HG03025 (cell line): Measurements from ENCODE around the gene MYL12B.
"Not testable (repeated sequence)": the region's sequence is repeated elsewhere in the genome, so short reads cannot be mapped to it uniquely, and the experiment has no call there.

Experiments used
- ATAC-seq: cut with Tn5 transposase; IDR thresholded peaks from one replicate; pipeline ENCODE4 v1.9.1; 2021; ENCODE audit warnings: mild to moderate bottlenecking, moderate library complexity; ENCODE audit not compliant: unreplicated experiment, low FRiP score

MYL12B gene

DNA sequence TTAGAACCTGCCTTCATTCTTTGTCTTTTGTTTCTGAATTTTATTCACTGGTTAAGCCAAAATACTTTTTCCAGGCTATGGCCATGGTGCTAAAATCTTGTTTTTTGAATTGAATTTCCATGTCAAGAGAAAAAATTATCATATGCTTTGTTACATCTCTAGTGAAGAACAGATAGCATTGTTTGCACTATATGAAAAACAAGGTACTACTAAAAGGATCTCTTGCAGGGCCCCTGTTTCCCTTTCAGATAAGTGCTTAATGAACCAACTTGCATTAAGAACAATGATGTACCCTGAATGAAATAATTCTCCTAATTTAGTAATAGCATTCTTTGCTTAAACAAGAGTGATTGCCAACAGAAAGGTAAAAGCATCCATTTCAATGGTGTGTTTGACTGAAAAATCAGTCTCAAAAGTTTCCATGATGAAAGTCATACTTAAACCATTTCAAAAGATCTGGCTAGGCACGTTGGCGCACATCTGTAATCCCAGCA, 4.3 kb upstream of the MYL12B start:
- no peak for ATAC-seq

GRCh38 chr18:3260995-3261372, 949 bp upstream of the MYL12B start:
- no peak for ATAC-seq

DNA sequence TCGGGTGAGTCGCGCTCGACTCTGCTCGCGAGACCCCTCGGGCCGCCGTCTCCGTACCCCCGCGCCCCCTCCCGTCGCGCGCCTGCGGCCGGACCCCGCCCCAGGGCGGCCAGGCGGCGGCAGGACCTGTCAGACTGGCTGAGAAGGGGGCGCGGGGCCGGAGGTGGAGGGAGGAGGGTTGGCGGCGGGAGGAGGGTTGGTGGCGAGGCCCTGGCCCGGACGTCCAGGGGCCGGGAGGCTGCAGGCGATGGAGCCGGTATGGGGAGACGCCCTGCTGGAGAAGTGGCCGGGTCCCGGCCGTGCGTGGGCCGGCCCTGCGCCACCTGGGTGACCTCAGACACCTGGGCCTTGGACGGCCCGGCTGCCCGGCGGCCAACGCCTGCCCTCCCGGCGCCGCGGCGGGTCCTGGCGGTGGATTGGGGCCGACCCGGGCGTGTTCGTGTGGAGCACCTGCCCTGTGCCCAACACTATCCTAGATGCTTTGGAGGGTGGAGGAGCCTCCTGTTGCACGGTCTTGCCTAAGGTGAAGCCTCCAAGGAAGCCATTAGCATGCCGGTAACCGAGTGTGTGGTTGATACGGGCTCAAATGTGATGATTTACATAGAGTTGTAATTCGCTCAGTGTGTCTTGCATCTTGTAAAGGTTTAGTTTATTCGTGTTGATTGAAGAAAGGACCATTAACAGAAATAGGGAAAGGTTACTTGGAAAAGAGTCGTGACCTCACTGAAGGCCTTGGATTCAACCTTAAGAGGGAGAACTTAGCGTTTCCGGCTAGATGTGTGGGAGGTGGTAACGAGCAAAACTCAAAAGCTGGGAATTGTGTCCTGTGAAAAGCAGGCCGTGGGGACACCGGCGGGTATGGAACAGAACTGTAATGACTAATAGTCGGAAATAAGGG, 550 bp downstream of the MYL12B start:
- peak; percentile 37 for ATAC-seq

DNA sequence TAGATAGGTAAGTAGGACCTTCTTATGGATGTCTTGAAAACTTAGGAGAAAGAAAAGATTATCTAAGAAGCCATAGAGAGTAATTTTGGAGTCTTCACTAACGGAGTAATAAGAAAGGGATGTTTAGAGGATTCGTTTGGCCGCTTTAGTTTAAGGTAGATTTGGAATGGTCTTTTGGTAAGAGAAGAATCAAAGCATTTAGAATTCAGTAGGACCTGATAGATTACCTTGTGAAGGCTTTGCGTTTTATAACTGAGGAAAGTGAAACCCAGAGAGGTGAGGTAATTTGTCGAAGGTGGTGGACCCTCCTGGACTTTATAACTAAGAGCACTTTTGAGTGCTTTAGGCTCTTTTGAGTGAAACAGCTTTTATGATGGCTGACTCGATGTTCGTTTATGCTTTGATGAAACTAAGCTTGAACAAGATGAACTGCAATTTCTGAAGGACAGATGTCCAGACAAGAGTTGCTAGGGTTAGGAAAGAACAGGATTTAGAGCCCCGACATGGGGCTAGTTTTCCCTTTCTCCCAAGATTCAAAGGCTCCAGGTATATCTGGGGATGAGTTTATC, 1.3 kb downstream of the MYL12B start:
- ATAC-seq, result no peak

DNA sequence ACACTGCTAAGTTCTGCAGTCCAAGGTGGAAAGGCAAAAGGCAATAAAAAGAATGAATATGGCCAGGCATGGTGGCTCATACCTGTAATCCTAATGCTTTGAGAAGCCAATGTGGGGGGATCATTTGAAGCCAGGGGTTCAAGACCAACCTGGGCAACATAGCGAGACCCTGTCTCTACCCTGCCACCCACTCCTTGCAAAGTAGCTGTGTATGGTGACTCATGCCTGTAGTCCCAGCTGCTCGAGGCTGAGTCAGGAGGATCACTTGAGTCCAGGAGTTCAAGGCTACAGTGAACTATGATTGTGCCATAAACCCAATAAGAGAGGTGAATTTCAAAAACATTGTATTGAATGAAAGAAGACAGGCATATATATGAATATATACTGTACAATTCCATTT, 2.4 kb downstream of the MYL12B start:
- ATAC-seq, result no peak

DNA sequence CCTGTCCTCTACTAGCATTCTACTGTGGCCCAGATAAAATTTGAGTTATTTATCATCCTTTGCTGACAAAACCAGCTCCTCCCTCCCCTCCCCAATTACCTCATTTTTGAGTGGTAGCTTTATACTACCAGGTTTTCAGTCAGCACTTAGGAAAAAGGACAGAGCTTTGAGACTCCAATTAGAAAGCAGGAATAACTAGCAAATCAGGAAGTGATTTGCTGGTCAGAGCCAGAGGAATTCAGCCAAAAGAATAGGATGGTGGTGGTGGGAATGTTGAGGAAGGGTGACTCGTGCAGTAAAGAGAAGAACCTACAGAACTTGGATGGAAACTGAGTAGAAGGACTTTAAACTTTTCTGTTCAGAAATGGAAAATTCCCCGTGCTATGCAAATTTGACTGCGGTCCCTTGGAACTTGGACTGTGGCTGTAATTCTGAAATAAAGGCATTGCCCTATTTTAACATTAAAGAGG, 3.7 kb downstream of the MYL12B start:
- no peak for ATAC-seq

DNA sequence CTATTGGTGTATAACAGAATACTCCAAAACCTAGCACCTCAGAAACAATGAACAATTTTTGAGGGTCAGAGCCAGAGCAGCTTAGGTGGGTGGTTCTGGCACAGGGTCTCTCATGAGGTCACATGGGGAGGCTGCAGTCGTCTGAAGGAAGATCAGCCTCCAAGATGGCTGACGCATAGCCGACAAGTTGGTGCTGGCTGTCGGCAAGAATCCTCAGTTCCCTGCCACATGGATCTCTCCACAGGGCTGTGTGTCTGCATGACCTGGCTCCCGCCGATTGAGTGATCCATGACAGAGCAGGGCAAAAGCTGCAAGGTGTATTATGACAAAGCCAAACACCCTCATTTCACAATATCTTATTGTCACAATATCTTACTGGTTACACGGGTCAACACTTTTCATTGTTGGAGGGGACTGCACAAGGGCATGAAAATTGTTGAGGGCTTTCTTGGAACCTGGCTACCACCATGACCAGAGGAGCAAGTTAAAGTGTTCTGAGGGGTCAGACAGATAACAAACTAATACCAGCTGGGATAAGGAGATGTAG, 4.2 kb downstream of the MYL12B start:
- ATAC-seq, result no peak

DNA sequence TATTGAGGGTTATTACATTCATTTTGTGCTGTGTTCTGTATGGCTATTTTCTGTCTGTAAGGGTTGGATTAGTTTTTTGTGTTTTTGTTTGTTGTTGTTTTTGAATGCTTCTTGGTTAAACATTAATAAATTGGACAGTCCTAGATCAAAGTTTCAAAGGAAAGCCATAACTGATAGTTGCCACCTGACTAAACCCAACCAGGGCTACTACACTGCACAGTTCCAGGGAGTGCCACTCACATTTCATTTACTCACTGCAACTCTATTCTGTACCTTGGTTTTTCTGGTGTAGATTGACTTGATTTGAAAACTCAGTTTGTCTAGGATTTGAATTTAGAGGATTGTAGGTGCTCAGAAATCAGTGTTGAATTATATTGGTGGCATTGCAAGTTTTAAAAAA, 6.4 kb downstream of the MYL12B start:
- no peak for ATAC-seq

DNA sequence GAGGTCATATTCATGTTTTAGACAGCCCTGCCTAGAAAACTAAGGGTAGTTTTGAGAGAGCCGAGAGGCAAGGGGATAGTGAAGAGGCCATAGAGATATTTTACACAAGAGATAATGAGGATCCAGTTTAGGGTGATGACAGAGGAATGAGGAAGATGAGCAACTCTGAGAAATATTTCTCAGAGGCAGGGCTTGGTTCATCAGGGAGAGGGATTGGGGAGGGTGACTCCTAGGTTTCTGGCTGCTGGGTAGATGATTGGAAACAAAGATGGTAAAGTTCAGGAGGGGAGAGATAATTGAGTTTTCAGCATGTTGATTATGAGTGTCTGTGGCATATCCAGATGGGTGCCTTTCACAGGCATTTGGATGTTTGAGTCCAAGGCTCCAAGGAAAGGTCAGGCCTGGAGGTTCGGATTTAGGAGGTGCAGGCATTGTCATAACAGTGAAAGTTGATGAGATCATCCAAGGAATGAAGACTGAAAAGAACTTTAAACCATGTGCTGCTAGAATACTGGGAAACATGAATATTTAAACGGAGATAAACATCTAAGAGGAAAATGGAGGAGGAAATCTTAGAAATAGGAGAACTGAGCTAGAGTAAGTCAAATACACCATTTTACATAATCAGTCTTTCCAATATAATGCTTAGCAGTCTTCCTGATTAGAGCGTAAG, 7.4 kb downstream of the MYL12B start:
- no peak for ATAC-seq

GRCh38 chr18:3269914-3270299, 8.0 kb downstream of the MYL12B start:
- ATAC-seq, result no peak

- ATAC-seq, result no peak
Measured at GRCh38 chr18:3273042-3273441, 11.1 kb downstream of the MYL12B start.

DNA sequence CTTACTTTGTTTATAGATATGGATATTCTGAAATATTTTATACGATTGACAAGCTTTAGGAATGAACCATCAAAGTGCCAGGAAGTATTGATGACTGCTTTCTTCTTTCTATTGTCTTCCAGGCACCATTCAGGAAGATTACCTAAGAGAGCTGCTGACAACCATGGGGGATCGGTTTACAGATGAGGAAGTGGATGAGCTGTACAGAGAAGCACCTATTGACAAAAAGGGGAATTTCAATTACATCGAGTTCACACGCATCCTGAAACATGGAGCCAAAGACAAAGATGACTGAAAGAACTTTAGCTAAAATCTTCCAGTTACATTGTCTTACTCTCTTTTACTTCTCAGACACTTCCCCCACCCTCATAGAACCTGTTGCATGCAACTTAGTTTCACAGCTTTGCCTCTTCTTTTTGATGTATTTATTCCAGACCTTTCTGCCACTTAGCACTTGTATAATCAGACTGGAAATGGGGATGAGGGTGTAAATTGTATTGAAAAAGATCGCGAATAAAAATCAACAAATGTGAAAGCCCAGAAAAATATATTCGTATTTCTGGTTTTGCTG, 15.8 kb downstream of the MYL12B start:
- not testable (repeated sequence) for ATAC-seq

DNA sequence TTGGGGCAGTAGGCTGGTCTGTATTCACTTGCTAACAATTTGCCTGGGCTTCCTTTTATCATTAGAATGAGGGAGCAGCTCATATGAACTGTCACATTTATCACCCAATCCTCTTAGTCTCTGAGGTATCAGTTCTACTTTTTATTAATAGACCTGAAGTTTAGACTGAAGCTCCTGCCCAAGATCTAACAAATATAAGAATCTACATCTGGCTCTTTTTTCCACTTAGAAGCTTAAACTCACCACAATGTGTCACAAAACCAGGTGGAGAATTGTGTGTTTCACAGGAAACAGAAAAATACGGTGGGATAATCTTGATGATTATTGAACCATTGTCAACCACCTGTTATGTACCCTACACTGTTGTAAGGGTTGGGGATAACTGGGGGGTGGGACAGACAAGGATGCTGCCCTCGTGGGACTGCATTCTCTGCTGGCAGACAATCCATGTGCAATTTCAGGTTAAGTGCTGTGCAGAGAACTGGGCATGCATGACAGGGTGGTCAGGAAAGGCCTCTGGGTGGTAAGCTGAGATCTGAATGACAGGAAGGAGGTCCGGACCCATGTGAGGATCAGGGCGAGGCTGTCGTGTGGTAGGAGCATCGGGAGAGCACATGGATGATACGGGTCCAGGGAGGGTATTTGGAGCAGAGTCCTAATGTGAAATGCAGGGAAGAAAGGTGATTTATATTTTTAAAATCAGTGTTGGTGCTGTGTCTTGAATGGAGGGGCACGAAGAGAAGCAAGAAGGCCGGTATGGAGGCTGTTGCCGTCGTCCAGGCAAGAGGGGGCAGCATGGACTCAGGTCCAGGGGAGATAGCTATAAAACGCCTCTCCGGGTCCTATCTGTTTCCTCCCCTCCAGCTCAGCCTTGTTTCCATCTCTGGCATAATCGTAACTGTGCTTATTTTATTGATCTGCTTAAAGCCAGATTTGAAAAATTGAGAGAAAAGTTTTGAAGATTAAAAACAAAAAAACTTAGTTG, 17.6 kb downstream of the MYL12B start:
- ATAC-seq, result peak; percentile 78

DNA sequence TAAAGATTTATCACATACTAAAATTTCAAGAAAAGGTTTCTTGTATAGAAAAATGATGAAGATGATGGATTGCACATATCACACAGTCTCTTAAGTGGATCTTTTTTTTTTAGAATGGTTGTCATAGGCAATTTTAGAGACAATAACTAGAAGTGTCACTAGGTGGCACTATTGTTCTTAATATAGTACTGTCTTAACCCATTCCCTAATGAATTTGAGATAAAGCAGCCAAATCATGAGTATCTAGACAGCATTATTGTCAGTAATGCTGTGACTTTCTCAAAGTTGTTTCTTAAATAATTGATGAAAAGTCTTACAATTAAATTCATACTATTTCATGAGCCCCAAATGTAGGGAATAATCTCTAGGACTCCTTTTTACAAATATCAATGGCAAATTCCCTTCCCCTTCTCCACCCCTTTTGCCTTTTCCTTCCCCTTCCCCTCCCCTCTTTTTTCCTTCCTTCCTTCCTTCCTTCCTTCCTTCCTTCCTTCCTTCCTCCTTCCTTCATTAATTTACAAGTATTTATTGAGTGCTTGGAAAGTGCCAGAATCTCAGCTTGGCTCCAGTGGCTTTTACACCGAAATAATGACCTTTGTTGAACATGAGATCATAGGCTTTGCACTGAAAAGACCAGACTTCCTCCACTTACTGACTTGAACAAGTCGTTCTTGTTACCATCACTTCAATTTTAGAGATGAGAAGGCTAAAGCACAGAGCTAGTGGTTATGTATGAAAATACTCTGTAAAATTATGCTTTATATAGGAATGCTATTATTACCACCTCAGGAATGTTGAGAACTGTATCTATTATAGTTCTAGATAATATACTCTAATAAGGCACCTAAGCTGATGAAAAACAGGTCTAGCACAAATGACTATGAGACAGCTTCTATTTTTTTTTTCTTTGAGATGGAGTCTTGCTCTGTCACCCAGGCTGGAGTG, 19.8 kb downstream of the MYL12B start:
- no peak for ATAC-seq

GRCh38 chr18:3283253-3283863, 21.4 kb downstream of the MYL12B start:
- no peak for ATAC-seq

DNA sequence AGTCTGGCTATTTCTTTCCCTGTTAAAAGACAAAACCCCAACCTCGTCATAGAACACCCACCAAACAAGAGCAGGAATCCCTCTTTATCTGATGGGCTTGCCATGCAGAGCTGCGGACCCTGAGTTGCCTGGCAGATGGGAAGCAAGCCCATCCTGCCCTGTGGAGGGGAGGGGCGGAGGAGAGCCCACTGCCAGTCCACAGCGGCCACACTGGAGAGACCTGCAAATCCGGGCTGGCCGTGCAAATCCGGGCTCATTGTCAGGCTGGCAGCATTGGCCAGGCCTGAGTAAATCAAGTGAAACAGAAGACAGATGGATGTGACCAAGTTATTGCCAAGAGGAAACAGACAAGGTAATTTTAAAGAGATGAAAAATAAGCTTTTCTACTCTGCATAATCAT, 22.0 kb downstream of the MYL12B start:
- ATAC-seq, result no peak

DNA sequence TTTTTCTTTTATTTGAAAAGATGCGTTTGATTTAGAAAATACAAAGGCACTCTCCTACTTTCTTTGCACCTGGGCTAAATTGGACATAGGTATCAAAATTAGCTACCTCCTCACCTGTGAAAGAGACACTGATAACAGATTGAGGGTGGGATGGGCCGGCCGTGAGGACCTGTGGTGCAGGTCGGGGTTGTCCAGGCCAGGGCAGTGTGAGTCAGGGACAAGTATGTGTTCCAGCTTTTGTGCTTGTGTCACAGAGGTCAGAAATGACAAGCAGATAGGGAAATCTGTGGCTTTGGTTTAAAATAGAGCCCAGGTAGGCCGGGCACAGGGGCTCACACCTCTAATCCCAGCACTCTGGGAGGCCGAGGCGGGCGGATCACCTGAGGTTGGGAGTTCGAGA, 22.6 kb downstream of the MYL12B start:
- ATAC-seq, result no peak

- no peak for ATAC-seq
Measured at GRCh38 chr18:3286159-3286558, 24.2 kb downstream of the MYL12B start.
